Activated naive CD8-positive, alpha-beta T cell treated with anti-CD3 and anti-CD28 coated beads, Interleukin-2, amount 50 U/mL, for 16 hours (primary cell): ENCODE results near the gene SEPTIN1.

Experiments used
- DNase-seq: peaks from one replicate; pipeline ENCODE4 v3.0.0-alpha.2; 2020; ENCODE audit warnings: low read depth, low spot score

Gene SEPTIN1

DNA sequence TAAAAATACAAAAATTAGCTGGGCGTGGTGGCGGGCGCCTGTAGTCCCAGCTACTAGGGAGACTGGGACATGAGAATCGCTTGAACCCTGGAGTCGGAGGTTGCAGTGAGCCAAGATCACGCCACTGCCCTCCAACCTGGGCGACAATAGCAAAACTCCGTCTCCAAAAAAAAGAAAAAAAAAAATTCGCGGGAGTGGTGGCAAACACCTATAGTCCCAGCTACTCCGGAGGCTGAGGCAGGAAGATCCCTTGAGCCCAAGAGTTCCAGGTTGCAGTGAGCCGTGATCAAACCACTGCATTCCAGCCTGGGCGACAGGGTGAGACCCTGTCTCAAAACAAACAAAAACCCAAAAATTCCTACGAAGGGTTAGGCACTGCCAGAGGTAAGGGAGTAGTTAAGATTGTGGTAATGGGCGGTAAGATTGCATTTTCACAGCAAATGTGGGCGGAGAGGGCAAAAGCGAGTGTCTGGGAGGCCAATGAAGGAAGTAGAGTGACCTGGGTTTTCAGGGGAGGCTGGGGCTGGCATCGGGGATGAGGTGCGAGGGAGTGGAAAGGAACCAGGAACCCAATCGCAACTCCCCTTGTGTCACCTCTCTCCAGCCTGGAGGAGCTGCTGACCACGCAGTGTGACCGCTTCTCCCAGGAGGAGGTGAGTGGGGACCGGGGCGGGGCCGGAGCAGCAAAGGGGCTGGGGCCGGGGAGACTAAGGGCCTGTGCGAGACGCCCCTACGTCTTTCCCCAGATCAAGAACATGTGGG lies 5.1 kb downstream of the SEPTIN1 start:
- DNase-seq = no peak

DNA sequence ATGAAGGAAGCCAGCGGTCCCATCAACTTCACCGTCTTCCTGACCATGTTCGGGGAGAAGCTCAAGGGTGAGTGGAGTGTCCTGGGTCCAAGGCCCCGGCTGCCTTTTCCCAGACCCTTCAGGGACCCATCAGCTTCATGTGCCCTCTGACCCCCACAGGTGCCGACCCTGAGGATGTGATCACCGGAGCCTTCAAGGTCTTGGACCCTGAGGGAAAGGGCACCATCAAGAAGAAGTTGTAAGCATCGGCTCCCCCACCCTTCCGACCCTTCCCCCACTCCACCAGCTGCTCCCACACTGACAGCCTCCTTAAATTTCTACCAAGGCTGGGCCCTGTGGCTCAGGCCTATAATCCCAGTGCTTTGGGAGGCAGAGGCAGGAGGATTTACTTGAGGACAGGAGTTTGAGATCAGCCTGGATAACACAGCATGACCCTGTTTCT lies 5.9 kb downstream of the SEPTIN1 start:
- no peak for DNase-seq

DNA sequence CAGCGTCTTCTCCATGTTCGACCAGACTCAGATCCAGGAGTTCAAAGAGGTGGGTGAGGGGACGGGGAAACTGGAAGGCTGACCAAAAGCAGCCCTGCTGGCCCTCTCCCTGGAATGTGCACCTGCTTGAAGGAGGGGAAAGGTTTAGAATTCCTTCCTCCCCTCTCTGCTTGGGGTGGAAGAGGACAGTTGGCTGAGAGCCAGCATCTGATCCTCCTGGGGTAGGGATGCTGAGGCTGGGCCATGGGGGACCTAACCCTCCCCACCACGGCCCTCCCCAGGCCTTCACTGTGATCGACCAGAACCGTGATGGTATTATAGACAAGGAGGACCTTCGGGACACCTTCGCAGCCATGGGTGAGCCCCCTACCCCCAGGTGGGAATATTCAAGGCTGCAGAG lies 6.5 kb downstream of the SEPTIN1 start:
- no peak for DNase-seq

DNA sequence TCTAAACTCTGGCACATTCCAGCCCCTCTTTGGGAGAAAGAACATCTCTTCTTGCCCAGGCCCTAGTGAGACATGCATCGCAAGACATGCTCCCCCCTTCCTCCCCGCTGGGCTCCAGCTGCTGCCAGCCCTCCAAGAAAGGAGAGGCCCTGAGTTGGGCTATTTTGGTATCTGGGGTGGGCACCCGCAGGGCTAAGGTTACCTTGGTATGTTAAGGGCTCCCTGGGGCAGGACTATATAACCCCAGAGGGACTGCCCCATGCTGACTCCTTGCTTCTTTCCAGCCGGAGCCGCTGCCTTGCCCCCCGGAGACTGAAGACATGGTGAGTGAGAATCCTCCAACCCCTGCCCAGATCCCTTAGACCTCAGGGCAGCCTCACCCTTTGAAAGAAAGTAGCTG lies 7.8 kb downstream of the SEPTIN1 start, which contains the start of gene MYL11:
Gene MYL11, plus strand, starts transcription at position 265 of the 400 bp plus-strand sequence. Its CDS starts 56 bp downstream, at position 321.
- DNase-seq = no peak

DNA sequence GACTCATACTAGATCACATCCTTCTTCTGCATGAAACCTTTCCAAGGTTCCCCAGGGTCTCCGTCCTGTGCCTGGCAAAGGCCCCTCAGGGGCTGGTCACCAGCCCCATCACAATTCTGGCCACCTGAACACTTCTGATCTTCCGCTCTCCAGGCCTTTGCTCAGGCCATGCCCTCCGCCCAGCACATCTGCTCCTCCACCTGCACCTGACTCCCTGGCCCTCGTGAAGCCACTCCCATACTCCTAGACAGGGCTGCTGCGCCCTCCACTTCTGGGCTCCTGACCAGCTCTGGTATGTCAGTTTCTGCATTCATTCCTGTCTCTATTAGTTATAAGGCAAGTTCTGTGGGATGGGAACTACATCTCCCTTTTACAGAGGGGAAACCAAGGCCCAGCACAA lies 9.6 kb downstream of the SEPTIN1 start:
- DNase-seq = no peak

DNA sequence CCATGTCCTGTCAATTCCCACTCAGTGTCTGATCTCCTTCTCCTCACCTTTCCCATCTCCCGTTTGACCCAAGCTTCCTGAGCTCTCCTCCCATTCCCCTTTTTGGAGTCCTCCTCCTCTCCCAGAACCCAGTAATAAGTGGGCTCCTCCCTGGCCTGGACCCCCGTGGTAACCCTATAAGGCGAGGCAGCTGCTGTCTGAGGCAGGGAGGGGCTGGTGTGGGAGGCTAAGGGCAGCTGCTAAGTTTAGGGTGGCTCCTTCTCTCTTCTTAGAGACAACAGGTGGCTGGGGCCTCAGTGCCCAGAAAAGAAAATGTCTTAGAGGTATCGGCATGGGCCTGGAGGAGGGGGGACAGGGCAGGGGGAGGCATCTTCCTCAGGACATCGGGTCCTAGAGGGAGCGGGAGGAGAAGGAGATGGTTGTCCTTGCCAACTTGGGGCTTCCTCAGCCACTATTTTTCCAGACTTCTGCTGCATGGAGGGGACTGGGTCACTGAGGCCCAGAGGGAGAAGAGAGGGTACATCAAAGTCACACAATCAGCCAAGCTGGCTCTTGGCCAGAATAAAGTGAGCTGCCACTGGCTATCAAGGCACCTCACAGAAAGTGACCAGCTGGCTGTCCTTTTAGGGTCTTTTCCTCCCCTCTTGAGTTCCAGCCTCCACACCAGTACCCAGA lies 10.2 kb downstream of the SEPTIN1 start:
- no peak for DNase-seq

DNA sequence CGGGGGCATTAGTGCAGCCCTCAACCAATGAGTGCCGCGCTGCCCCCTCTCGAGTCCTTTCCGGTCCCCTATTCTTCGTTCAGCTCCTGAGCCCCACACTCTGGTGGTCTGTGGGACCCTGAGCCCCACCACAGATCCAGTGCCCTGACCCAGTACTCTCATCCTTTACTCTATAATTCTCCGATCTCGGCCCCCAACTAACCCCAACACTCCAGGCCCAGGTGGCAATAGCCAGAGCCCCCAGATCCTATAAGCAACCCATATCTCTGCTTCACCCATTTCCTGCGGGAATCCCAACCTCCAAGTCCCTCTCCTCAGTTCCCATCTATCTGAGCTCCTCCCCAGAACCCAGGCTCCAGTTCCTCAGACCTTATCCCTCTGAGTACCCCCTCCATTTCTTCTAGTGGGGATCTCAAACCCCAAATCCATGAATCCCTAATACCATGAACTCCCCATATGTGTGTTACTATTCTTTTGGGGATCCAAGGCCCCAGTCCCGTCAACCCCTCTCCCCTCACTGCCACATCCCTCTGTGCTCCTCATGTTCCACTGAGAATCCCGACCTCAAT lies 11.0 kb downstream of the SEPTIN1 start:
- DNase-seq = no peak

DNA sequence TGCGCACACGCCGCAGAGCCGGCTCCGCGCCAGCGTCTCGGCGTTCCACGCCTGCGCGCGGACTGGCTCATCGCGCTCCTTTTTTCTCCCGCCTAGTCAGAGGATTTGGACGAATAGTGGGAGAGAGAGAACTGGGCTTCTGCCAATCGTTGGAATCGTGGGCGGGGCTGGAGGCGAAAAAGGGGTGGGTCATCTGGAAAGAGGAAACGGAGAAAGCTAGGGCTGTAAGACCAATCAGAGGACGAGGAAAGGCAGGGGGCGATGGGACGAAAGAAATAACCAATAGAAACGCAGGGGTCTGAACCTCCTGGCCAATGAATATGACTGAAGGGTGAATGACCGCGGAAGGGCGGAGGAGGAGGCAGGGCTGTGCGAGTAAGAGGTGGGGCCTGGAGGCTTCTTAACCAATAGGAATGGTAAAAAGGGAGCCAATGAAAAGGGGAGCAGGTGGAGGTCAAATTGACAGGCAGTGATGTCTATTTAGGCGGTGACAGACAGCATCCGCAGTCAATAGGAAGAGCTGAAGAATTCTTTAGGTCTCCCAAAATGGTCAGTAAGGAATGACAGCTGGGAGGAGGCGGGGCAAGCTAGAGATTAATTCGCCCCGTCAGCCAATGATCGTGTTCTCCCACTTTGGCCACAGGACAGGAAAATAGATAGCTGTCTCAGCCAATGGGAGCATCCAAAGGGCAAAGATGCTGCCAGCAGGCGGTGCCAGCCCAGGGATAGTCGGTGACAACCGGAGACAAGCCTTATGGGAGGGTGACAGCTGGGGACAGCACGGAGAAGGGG lies 11.7 kb downstream of the SEPTIN1 start, which contains the start of gene TBC1D10B:
Gene TBC1D10B, minus strand, starts transcription at position 39 of the 792 bp plus-strand sequence. CDS start 311 bp downstream, outside the sequence.
- DNase-seq = peak; percentile 98

DNA sequence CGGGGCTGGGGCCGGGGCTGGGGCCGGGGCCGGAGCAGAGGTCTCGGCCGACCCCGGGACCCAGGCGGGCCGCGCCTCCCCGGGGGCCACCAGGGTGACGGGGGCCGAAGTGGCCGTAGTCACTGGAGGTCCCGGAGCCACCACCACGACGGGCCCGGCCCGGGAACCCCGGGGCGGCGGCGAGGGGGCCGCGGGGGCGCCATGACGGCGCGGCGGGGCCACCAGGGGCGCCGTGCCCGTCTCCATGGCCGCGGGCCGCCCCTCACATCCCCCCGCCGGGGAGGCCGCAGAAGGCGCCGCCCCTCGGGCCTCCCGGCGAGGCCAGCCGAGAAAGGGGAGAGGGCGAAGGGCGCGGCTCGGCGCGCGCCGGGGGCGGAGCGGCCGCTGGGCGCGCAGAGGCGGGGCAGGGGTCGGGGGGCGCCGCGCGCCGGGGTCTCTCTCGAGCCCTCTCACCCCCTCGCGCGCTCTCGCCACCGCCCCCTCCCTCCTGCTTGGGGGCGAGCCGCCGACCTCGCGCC lies 12.4 kb downstream of the SEPTIN1 start:
- no peak for DNase-seq

DNA sequence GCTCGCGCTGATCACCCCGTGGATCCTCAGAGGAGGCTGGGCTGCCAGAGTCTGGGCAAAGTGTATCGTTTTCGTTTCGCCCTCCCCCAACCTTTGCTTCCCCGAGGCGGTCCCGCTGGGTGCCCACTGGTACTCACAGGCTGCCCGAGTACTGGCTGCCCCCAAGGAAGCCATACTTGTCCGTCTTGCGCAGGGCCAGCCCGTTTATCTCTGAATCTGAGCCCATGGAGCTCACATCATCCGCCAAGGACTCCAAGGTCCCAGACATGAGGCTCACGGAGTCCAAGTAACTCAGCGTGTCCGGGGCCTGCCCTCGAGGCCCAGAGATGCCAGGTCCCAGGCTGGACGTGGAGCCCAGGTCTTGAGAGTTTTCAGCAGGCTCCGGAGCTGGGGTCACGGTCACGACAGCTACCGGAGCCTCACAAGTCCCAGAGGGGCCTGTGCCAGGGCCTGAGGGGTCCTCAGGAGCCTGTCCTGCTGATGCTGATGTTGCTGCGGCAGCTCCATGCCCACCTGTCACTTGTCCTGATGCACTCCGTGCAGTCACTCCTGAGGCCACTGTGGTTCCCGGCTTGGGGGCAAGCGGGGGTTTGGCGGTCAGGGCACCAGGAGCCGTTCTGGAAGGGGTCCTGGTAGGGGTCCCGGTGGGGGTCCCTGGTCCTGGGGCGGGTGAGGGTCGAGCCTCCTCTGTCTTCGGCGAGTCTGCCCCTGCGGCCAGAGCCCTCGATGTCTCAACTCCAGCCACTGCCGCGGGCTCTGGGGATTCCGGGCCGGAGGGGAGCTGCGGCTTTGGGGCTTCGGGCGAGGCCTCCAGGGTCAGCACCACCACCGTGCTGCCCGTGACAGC lies 13.0 kb downstream of the SEPTIN1 start:
- no peak for DNase-seq

DNA sequence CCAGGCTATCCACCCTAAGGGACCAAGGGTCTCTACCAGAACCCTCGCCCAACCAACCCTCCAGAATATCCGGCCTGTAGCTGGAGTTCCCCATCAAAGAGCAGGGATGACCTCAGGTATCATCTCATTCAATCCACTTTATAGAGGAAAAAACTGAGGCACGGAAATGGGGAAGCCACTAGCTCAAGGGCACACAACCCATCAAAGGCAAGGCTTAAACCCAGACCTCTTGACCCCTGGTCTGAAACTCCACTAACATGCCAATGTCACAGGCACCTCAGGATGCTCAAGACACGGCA lies 13.6 kb downstream of the SEPTIN1 start:
- no peak for DNase-seq

DNA sequence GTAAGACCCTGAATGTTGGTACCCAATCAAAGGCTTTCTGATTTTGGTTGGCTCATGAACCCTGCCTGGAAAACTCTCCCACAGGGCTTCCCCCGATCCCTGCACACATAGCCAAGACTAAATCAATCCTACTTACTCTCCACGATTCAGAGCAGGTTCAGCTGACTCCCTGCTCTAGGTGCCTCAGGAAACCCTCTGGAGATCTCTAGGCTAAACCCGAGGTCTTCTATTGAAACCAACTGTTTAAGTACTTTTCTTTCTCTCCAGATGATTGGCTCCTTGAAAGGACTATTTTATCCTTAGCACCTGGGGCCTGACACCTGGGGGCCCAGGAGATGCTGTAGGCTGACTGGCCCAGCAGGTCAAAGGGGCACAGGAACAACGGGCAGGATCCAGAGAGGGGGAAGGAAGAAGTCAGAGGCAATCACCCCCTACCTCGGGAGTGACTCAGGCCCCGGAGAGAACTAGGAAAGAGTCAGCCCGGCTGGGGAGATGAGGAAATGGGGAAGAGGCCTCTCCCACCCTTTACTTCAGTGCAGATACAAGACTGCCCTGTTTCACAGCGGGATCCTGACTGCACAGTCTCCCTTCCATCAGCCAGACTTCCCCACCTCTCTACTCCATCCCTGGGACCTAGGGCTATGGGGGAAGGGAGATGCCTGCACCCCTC lies 14.1 kb downstream of the SEPTIN1 start:
- DNase-seq = no peak

DNA sequence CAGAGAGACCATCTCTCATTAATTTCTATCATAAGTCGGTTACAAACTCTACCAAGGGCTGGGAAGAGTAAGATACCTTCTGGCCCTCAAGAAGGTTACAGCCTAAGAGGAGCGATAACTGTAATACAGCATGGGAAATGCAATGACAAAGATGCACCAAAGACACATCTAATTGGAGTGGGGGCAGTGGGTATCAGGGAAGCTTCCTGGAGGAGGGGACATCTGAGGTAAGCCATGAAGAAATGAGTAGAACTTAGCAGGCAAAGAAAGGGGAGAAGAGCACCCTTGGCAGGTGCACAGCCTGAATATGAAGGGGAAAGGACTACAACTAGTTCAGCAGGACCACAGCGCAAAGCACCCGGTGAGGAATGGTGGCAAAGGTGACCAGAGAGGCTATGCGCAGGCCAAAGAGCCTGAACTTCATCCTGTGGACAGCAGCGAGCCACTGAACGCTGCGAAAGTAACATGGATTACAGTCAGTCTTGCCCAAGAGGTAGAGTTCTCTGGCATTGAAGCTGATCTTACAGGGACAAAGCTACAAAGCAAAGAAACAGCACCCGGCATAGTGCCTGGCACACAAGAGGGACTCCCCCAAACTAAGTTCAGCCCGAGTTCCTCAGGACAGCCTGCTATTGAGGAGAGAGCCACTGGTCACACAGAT lies 14.9 kb downstream of the SEPTIN1 start:
- DNase-seq = no peak

DNA sequence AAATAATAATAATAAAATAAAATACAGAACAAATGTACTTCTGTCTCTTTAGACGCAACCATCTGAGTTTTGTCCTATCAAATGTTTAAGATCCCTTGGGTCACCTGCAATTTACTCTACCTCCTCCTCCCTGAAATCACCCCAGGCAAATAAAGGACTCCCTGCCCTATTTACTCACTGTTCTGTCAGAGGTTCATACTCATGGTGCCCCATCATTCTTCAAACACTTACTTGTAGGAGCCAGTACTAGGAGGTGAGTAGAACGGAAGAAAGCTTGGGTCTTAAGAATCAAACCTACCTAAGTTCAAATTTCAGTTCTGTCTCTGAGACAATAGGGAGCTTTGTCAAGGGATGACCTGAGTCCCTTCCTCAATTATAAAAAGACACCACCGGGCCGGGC lies 15.8 kb downstream of the SEPTIN1 start:
- DNase-seq = no peak

DNA sequence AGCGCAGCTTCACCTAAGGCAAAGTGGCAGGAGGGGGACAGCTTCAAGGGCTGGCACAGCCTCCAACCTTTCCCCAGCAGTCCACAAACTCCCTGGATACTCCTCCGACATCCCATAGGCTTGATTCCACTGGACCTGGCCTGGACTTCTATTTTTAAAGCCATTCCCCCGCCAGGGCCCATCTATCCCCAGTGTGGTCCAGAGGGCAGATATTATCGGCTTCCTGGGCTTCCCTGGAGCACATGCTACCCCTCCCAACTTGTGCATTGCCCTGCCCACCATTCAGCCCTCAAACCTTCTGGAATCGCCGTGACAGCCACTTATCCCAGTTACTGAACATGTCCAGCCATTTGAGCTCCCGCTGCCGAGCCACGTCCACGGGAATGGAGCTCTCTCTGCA lies 17.2 kb downstream of the SEPTIN1 start:
- no peak for DNase-seq

DNA sequence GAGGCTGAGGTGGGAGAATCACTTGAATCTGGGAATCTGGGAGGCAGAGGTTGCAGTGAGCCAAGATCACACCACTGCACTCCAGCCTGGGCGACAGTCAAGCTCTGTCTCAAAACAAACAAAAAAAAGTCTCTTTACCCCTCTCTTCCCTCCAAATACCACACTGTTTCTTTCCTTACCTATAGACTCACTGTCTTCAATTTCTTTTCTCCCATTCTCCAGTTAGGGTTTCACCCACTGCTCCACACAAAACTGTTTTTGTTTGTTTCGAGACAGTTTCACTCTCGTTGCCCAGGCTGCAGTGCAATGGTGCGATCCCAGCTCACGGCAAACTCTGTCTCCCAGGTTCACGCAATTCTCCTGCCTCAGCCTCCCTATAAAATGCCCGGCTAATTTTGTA lies 21.2 kb downstream of the SEPTIN1 start:
- no peak for DNase-seq

DNA sequence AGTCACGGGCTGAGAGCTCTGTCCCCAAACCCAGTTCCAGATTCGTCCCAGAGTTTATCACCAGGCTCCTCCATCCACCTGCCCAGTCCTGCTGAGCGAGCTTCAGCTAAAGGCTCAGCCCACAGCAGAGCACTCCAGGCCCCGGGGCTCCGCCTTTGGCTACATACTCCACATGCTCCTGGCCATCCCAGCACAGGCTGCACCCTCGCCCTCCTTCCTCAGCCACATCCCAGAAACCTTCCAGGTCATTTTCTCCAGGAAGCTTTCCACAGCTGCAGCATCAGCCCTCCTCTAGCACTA lies 22.5 kb downstream of the SEPTIN1 start:
- no peak for DNase-seq

DNA sequence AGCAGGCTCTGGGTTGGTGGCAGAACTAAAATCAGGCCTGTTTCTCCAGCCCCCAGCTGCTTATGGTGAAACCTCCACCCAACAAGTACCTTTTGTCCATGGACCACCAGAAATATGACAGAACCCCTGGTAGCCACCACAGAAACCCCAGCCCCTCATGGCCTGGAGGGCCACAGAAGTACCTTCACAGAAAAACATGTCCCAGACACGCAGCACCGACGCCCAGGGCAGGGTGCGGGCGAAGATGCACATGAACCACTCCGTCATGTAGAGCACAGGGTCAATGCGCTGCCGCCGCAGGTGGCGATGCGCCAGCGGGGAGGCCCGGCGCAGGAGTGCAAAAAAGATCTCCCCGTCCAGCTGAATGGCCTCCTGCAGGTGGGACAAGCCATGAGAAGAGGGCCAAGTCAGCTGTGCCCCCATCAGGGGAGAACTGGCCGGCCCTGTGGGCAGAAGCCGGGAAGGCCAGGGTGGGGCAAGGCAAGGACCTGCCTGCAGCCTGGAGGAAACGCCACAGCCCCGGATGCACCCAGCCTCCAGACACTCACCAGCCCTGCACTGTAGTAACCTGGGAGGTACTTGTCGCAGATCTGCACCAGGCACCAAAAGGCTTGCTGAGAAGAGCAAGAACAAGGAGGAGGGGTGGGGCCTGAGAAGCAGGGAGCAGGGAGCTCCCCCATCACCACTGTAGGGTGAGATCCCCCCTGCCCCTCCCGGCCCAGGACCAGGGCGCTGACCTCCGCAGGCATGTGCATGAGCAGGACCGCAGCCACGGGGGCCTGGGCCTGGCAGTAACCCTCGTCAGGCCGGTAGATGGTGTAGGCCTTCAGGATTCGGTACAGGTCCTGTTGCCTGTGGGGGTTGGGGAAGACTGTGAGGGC lies 23.1 kb downstream of the SEPTIN1 start:
- DNase-seq = no peak

DNA sequence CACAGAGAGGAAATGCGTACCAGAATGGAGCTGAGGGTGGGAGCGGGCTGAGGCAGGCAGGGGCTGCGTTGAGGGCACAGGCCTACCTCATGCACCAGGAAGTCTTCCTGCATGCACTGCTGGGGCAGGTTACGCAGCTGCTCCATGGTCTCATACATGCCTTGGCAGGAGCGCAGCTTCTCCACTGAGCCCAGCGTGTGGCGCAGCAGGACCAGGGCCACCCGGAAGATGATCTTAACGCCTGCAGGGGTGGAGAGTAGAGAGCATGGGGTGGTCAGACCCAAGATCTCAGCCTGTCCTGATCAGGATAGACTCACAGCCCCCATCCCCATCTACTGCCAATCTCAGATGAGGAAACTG lies 23.8 kb downstream of the SEPTIN1 start:
- DNase-seq = no peak
